Adrenal gland (tissue), 5 donors: Measurements from ENCODE around the gene AHI1.

Experiments used
- CTCF ChIP-seq, 6 experiments: fragments of 450-650 bp in 4 of 6; fragments of 200-600 bp in 2 of 6; sonication (generic) in 1 of 6; IDR thresholded peaks; 1 replicate in 5 of 6; 2 replicates in 1 of 6; pipeline versions ENCODE4 v1.5.1 to v1.8.0; 2016 to 2021; ENCODE audit warnings: antibody characterized with exemption in 6 of 6, mild to moderate bottlenecking in 2 of 6, moderate library complexity in 1 of 6
- POLR2A ChIP-seq, 2 donors: fragments of 450-650 bp; IDR thresholded peaks; one replicate each; pipeline ENCODE4 v1.6.1; 2017; ENCODE audit warnings: antibody characterized with exemption in 2 of 2, mild to moderate bottlenecking in 2 of 2, moderate library complexity in 1 of 2
- donor health status: DM: no; HTN: no; CAD: no.

- no peak for TF ChIP-seq POLR2A (IDR thresholded peaks at IDR 0.05)
- no peak for TF ChIP-seq CTCF (IDR thresholded peaks at IDR 0.05)
These were observed 37.3 kb upstream of the AHI1 start for GRCh38 chr6:135534773-135535380.
